B cell (primary cell): ENCODE measurements around the gene CLOCK.

Experiments used
- CTCF ChIP-seq: fragments of 200-600 bp; IDR thresholded peaks from one replicate; pipeline ENCODE4 v1.8.0; 2022; ENCODE audit warnings: antibody characterized with exemption, mild to moderate bottlenecking
- EZH2 ChIP-seq: IDR thresholded peaks from 2 replicates; pipeline ENCODE4 v1.6.1; 2012; ENCODE audit warnings: borderline replicate concordance, low read depth, mild to moderate bottlenecking, moderate library complexity, low read length; ENCODE audit not compliant: insufficient read depth, poor library complexity, severe bottlenecking

GRCh38 chr4:55406545-55406944, 140.2 kb downstream of the CLOCK start:
- TF ChIP-seq CTCF (no peak), EZH2 (no peak)
